Stomach (tissue), 4 donors: ENCODE data around the gene CYTH3.

Experiments
- CTCF ChIP-seq, 7 experiments: fragments of 450-650 bp in 4 of 7; fragments of 200-600 bp in 3 of 7; sonication (generic) in 3 of 7; IDR thresholded peaks; one replicate each; pipeline ENCODE4 v1.5.1; 2016 to 2019; ENCODE audit warnings: antibody characterized with exemption in 7 of 7, control low read depth in 2 of 7, mild to moderate bottlenecking in 1 of 7
- EP300 ChIP-seq: sonication (generic); formaldehyde crosslinking; IDR thresholded peaks from one replicate; pipeline ENCODE4 v1.6.1; 2017; ENCODE audit warnings: antibody characterized with exemption
- POLR2AphosphoS5 ChIP-seq, 3 donors: sonication (generic); formaldehyde crosslinking; IDR thresholded peaks; one replicate each; pipeline ENCODE4 v1.6.1; 2016; ENCODE audit warnings: antibody characterized with exemption in 3 of 3

GRCh38 chr7:6241607-6241973 lies 30.8 kb downstream of the CYTH3 start:
- TF ChIP-seq CTCF (IDR thresholded peaks at IDR 0.05) (no peak), EP300 (no peak), POLR2AphosphoS5 (IDR thresholded peaks at IDR 0.05) (no peak)
